Keratinocyte (primary cell): ENCODE data around the gene KBTBD6. TPM values are rescaled to one million over a fixed set of nuclear protein-coding genes. Genes with fewer than 3 reads are reported as not detected.

Source experiments
- DNase-seq: peaks from one replicate; pipeline ENCODE4 v3.0.0-alpha.2; 2011; ENCODE audit warnings: low read depth, missing footprints, low spot score
- FAIRE-seq: peaks from 2 replicates; lab custom pipeline; 2011; peaks lifted over from hg19 to GRCh38; lab: Jason Lieb, UNC
- H2AFZ ChIP-seq: 2 replicates; pipeline ENCODE4 v1.6.0; 2012; ENCODE audit warnings: low read length, control low read depth, inconsistent platforms; ENCODE audit not compliant: control insufficient read depth
- H3K27ac ChIP-seq: 2 replicates; pipeline ENCODE4 v1.5.1; 2011; ENCODE audit warnings: low read length; ENCODE audit not compliant: control insufficient read depth, insufficient read depth
- H3K27me3 ChIP-seq: 3 replicates; pipeline ENCODE4 v1.6.0; 2011; ENCODE audit warnings: low read length; ENCODE audit not compliant: control insufficient read depth, insufficient read depth; ENCODE audit errors: extremely low read depth
- H3K36me3 ChIP-seq, 2 experiments: 2 replicates in 1 of 2; 3 replicates in 1 of 2; pipeline ENCODE4 v1.5.1; 2011; ENCODE audit warnings: low read length in 2 of 2, mild to moderate bottlenecking in 1 of 2; ENCODE audit not compliant: control insufficient read depth in 2 of 2, insufficient read depth in 2 of 2; ENCODE audit errors: extremely low read depth in 1 of 2
- H3K4me1 ChIP-seq: 3 replicates; pipeline ENCODE4 v1.5.1; 2011; ENCODE audit warnings: low read length; ENCODE audit not compliant: control insufficient read depth, insufficient read depth; ENCODE audit errors: extremely low read depth
- H3K4me2 ChIP-seq: 3 replicates; pipeline ENCODE4 v1.6.0; 2011; ENCODE audit warnings: low read depth, low read length; ENCODE audit not compliant: control insufficient read depth, insufficient read depth; ENCODE audit errors: extremely low read depth
- H3K4me3 ChIP-seq, 3 experiments: fragments of 200-600 bp in 1 of 3; sonication (generic) in 1 of 3; 2 replicates in 2 of 3; 3 replicates in 1 of 3; pipeline ENCODE4 v1.5.1; 2011 to 2016; ENCODE audit warnings: low read length in 3 of 3, mild to moderate bottlenecking in 3 of 3, control low read depth in 2 of 3, inconsistent platforms in 1 of 3, low read depth in 1 of 3, mixed read lengths in 1 of 3, mixed run types in 1 of 3, moderate library complexity in 1 of 3; ENCODE audit not compliant: control insufficient read depth in 2 of 3, insufficient read depth in 2 of 3; ENCODE audit errors: extremely low read depth in 1 of 3
- H3K79me2 ChIP-seq: 2 replicates; pipeline ENCODE4 v1.6.0; 2012; ENCODE audit warnings: low read length; ENCODE audit not compliant: control insufficient read depth, insufficient read depth
- H3K9ac ChIP-seq: 3 replicates; pipeline ENCODE4 v1.6.0; 2011; ENCODE audit warnings: low read length; ENCODE audit not compliant: control insufficient read depth, insufficient read depth; ENCODE audit errors: extremely low read depth
- H3K9me1 ChIP-seq: 3 replicates; pipeline ENCODE4 v1.6.0; 2011; ENCODE audit warnings: low read length; ENCODE audit not compliant: control insufficient read depth, insufficient read depth; ENCODE audit errors: extremely low read depth
- H3K9me3 ChIP-seq: 2 replicates; pipeline ENCODE4 v1.5.1; 2012; ENCODE audit warnings: low read depth, low read length; ENCODE audit not compliant: control insufficient read depth
- H4K20me1 ChIP-seq: 3 replicates; pipeline ENCODE4 v1.6.0; 2011; ENCODE audit warnings: low read length; ENCODE audit not compliant: control insufficient read depth, insufficient read depth; ENCODE audit errors: extremely low read depth
- EZH2 ChIP-seq: IDR thresholded peaks from one replicate; pipeline ENCODE4 v1.6.1; 2012; ENCODE audit warnings: inconsistent platforms, mild to moderate bottlenecking, low read length, moderate library complexity
- dilution Hi-C: fragments of 300-500 bp; cut with MboI; formaldehyde crosslinking; loops from one replicate; pipeline ENCODE4 v1.7.0; 2020; ENCODE audit warnings: low sequenced_read_pairs; ENCODE audit not compliant: extremely low pct_ligation_motif_present
- polyA plus RNA-seq, 5 experiments: library from polyadenylated mRNA; depleted of rRNA in 3 of 5; stranded (reverse) in 3 of 5; stranded (forward) in 1 of 5; unstranded in 1 of 5; fragments of >200 nt; gene quantifications; 1 replicate in 1 of 5; 2 replicates in 3 of 5; 3 replicates in 1 of 5; pipeline versions ENCODE4 v1.2.1 to v1.2.3, GENCODE V29; 2011 to 2012; ENCODE audit warnings: missing spikeins in 2 of 5, low read depth in 1 of 5, low replicate concordance in 1 of 5
- TF ChIP-seq, protein P1 (sequence below), 3 experiments: IDR thresholded peaks in 1 of 3; conservative IDR thresholded peaks in 1 of 3; optimal IDR thresholded peaks in 1 of 3; 2 replicates in 2 of 3; 3 replicates in 1 of 3; pipeline versions ENCODE3 to v1.5.1; 2011; ENCODE audit warnings: low read length in 3 of 3, mild to moderate bottlenecking in 3 of 3, moderate library complexity in 2 of 3, control low read depth in 1 of 3, inconsistent platforms in 1 of 3; ENCODE audit not compliant: insufficient read depth in 2 of 3; ENCODE audit errors: extremely low read depth in 1 of 3

KBTBD6 gene
- polyA plus RNA-seq, 1 donor (not counting 4 experiments of a cell fraction or from before 2014, with no cell fraction given), result 4.9 TPM

GRCh38 chr13:41154042-41154441 lies 21.4 kb upstream of the KBTBD6 start:
- Histone ChIP-seq H3K4me3 (no peak overlapping the region), H3K36me3 (peaks cover 0 to 6% of the 10 kb centered on the region in 2 experiments), H3K9me3 (peaks cover 17% of the 10 kb centered on the region), H3K4me2 (no peak overlapping the region), H2AFZ (no peak overlapping the region), H3K9me1 (no peaks in the 10 kb centered on the region), H3K27ac (no peak overlapping the region), H4K20me1 (no peaks in the 10 kb centered on the region), H3K27me3 (no peaks in the 10 kb centered on the region), H3K9ac (no peak overlapping the region), H3K4me1 (peaks cover 2% of the 10 kb centered on the region), H3K79me2 (no peaks in the 10 kb centered on the region)
- dilution Hi-C loops, result no loop called here
- TF ChIP-seq, protein P1, sequence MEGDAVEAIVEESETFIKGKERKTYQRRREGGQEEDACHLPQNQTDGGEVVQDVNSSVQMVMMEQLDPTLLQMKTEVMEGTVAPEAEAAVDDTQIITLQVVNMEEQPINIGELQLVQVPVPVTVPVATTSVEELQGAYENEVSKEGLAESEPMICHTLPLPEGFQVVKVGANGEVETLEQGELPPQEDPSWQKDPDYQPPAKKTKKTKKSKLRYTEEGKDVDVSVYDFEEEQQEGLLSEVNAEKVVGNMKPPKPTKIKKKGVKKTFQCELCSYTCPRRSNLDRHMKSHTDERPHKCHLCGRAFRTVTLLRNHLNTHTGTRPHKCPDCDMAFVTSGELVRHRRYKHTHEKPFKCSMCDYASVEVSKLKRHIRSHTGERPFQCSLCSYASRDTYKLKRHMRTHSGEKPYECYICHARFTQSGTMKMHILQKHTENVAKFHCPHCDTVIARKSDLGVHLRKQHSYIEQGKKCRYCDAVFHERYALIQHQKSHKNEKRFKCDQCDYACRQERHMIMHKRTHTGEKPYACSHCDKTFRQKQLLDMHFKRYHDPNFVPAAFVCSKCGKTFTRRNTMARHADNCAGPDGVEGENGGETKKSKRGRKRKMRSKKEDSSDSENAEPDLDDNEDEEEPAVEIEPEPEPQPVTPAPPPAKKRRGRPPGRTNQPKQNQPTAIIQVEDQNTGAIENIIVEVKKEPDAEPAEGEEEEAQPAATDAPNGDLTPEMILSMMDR (optimal IDR thresholded peaks at IDR 0.05 in 1 of 3, IDR thresholded peaks at IDR 0.05 in 1 of 3, conservative IDR thresholded peaks at IDR 0.05 in 1 of 3; ENCODE audit: extremely low read depth in 1 of 3, insufficient read depth in 2 of 3, low read length in 3 of 3), result no peak
- no peak for TF ChIP-seq EZH2
- FAIRE-seq, result no peak
- DNase-seq, result no peak

DNA sequence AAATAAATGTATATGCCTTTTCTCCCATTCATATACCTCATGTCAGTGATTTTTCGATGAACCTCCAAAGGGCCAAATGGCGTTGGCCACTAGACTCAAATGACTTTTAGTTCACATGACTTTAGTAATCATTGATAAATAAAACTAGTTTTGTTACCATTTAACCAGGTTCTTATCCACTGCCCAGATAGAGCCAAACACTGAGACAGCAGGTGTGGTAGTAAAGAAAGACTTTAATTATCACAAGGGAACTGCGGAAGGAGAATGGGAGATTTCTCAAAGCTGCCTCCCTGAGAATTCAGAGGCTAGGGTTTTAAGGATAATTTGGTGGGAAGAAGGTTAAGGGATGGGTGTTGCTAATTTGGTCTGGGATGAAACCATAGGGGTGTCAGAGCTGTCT lies 19.4 kb upstream of the KBTBD6 start:
- FAIRE-seq, result no peak
- dilution Hi-C loops, result no loop called here
- Histone ChIP-seq H3K27ac (no peak overlapping the region), H3K4me1 (peaks cover 2% of the 10 kb centered on the region), H4K20me1 (no peaks in the 10 kb centered on the region), H3K79me2 (no peaks in the 10 kb centered on the region), H3K36me3 (peaks cover 0 to 6% of the 10 kb centered on the region in 2 experiments), H3K27me3 (no peaks in the 10 kb centered on the region), H3K4me3 (no peak overlapping the region), H3K9me1 (no peaks in the 10 kb centered on the region), H2AFZ (no peak overlapping the region), H3K9me3 (peaks cover 25% of the 10 kb centered on the region), H3K9ac (no peak overlapping the region), H3K4me2 (no peak overlapping the region)
- DNase-seq, result no peak
- TF ChIP-seq, protein P1 (optimal IDR thresholded peaks at IDR 0.05 in 1 of 3, IDR thresholded peaks at IDR 0.05 in 1 of 3, conservative IDR thresholded peaks at IDR 0.05 in 1 of 3; ENCODE audit: extremely low read depth in 1 of 3, insufficient read depth in 2 of 3, low read length in 3 of 3), result no peak
- no peak for TF ChIP-seq EZH2
